AG09319 (cell line): ENCODE measurements around the gene FILIP1.

Experiments used
- DNase-seq: peaks from one replicate; pipeline ENCODE4 v3.0.0-alpha.2; 2010; ENCODE audit warnings: low read depth; ENCODE audit errors: extremely low read depth
- TF ChIP-seq, protein P1 (sequence below): IDR thresholded peaks from 2 replicates; pipeline ENCODE4 v1.5.1; 2011; ENCODE audit warnings: low read depth, mild to moderate bottlenecking, inconsistent platforms, low read length, moderate library complexity

Gene FILIP1

DNA sequence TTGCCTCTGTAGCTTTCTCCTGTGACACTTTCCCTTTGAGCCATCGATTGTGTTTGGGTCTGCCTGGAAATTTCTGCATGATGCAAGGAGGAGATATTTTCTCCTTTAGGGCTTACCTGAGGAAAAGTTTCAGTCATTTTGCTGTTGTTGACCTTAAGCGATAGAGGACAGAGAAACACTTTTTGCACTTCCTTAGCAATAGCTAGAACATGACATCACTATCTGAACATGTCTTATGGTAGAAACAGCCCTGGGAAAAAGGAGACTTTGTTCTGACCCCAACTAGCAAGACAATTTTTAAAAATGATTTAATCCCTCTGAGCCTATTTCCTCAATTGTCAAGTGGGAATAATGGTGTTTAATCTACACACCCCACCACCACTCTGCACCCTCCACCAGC, 9.7 kb upstream of the FILIP1 start:
- TF ChIP-seq, protein P1, sequence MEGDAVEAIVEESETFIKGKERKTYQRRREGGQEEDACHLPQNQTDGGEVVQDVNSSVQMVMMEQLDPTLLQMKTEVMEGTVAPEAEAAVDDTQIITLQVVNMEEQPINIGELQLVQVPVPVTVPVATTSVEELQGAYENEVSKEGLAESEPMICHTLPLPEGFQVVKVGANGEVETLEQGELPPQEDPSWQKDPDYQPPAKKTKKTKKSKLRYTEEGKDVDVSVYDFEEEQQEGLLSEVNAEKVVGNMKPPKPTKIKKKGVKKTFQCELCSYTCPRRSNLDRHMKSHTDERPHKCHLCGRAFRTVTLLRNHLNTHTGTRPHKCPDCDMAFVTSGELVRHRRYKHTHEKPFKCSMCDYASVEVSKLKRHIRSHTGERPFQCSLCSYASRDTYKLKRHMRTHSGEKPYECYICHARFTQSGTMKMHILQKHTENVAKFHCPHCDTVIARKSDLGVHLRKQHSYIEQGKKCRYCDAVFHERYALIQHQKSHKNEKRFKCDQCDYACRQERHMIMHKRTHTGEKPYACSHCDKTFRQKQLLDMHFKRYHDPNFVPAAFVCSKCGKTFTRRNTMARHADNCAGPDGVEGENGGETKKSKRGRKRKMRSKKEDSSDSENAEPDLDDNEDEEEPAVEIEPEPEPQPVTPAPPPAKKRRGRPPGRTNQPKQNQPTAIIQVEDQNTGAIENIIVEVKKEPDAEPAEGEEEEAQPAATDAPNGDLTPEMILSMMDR, result no peak
- DNase-seq, result no peak

DNA sequence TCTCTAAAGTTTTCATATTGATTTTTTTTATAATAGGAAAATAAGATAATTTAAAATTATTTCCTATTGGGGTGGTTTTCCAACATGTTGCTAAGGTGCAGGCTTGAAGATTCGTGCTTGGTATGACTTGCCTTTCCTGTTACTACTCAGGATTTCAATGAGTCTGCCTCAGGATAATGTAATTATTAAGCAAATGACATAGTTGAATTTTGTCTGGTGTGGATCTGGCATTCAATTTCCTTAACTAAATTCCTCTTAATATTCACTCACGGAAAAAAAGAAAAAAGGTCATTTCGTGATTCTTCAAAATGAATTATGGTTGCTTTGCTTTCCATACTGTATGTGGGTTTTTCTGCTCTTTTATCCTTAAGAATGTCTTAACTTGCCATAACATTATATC, 9.3 kb upstream of the FILIP1 start:
- DNase-seq, result no peak
- TF ChIP-seq, protein P1, result no peak

DNA sequence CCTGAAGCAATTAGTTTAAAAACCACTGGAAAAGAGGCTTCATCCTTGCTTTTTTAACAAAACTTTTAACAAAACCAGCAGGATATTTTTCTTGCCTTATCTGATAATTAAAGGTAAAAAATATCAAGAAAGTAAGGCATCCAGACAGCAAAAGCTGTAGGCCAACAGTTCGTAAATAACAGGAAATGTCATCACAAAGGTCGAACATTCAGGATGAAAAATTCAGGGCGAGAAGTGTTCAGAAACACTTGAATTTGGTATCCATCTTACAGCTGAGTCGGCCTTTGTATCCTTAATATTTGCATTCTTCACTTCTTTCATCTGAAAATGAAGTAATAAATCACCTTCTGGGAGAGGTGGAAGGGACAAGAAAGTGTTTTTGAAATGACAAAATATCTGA, 8.2 kb upstream of the FILIP1 start:
- TF ChIP-seq, protein P1, result no peak
- DNase-seq, result no peak

DNA sequence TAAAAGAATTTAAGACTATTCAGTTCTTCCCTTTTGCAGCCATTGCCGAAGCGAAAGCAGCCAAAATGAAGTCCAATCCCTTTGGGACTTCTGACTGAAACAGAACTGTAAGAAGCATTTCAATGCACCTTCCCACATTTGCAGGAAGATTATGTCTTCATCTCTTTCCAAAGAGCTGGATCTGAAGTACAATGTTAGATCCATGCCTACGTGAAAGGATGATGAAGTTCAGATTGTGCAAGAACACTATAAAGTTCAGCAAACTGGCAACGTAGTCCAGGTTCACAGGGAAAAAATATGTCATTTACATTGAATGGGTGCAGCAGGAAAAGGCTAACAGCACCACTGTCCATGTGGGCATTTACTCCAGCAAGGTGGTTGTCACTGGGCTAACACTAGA, 6.0 kb upstream of the FILIP1 start:
- TF ChIP-seq, protein P1, result no peak
- DNase-seq, result no peak

DNA sequence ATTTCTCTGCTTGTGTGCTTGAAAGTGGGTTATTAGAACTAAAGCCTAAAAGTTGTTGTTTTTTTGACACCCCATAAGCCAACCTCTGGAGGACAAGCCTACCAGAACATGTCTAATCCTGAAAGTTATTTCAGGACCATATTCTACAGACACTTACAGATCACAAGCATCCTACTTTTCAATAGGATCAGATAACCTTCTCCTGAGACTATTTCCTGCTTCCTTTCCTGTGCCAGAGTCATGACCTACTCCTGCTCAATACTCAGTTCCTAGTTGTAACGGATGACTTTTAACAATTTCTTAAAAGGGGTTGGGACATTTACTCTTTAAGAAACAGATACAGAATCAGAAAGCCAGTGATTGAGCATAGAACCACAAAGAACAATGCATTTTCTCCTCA, 5.3 kb upstream of the FILIP1 start:
- TF ChIP-seq, protein P1, result no peak
- no peak for DNase-seq

DNA sequence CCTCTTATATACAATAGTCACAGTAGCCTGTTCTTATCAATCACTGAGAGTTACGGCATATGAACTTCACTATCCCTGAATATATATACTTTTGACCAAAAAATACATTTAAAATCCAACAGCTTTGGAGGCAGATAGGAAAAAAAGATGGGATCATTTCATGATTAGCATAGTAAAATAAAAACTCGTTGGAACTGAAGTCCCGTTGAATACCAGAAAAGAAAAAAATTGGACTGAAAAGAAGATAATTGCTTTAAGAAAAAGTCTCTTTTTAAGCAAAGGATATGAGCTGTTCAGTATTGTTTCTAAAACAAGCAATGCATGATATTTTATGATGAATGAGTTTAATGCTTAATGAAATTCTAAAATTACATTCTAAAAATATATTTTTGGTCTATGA, 4.4 kb upstream of the FILIP1 start:
- DNase-seq, result no peak
- TF ChIP-seq, protein P1, result no peak

DNA sequence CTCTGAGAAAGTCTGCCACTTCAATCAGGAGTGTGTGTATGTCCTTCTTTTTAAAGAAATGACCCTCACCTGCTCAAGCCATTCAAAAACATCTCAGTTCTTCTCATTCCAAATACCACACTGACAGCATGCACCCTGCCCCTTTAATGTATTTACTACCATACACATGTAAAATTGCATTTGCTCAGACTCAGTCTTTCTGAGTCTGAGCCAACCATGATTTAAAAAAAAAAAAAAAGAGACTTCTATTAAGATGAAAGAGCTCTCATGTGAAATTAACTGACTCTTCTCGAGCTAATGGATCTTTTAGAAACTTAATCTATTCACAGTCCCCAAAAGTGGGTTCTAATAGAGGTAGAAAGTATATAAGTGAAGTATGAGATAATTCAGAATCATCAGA, 1.4 kb upstream of the FILIP1 start:
- DNase-seq, result no peak
- TF ChIP-seq, protein P1, result no peak

DNA sequence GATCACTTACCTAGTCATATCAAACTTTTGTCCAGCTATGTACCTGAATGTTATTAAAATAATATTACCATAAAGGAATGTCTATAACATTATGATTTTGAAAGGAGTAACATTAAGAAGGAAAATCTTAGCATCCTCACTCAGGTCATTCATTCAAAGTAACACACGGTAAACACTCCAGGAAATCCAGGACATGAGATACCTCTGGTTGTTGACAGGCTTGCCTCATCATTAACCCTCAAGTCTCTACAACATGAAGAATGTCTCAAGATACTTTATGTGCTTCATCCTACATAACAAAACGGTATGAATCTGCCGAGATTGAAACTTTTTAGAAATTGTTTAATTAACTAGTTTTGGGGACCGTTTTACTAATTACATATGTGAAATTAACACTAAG, 690 bp upstream of the FILIP1 start:
- no peak for DNase-seq

More for the DNA sequence above, 690 bp upstream of the FILIP1 start:
- TF ChIP-seq, protein P1, result no peak
